Hepatocyte (in vitro differentiated cells): ENCODE data around the gene ARHGAP15. TPM values are rescaled to one million over a fixed set of nuclear protein-coding genes. Genes with fewer than 3 reads are reported as not detected.

Source experiments
- DNase-seq: peaks from one replicate; pipeline ENCODE4 v3.0.0-alpha.2; 2016; ENCODE audit warnings: low spot score
- H2AFZ ChIP-seq: fragments of 200-600 bp; sonication (generic); 2 replicates; pipeline ENCODE4 v1.6.0; 2016; ENCODE audit warnings: antibody characterized with exemption, mild to moderate bottlenecking
- H3K27ac ChIP-seq: fragments of 200-600 bp; sonication (generic); 2 replicates; pipeline ENCODE4 v1.5.1; 2016; ENCODE audit warnings: mild to moderate bottlenecking
- H3K27me3 ChIP-seq: fragments of 200-600 bp; sonication (generic); 2 replicates; pipeline ENCODE4 v1.6.1; 2016
- H3K36me3 ChIP-seq: fragments of 200-600 bp; sonication (generic); replicated peaks from 2 replicates; pipeline ENCODE4 v1.5.1; 2016; ENCODE audit warnings: low read depth; ENCODE audit not compliant: insufficient read depth
- H3K4me1 ChIP-seq: fragments of 200-600 bp; sonication (generic); 2 replicates; pipeline ENCODE4 v1.5.1; 2016; ENCODE audit warnings: mild to moderate bottlenecking, moderate library complexity; ENCODE audit not compliant: insufficient read depth
- H3K4me2 ChIP-seq: fragments of 200-600 bp; sonication (generic); 2 replicates; pipeline ENCODE4 v1.6.0; 2016
- H3K4me3 ChIP-seq: fragments of 200-600 bp; sonication (generic); 2 replicates; pipeline ENCODE4 v1.5.1; 2016; ENCODE audit warnings: mild to moderate bottlenecking
- H3K79me2 ChIP-seq: fragments of 200-600 bp; sonication (generic); 2 replicates; pipeline ENCODE4 v1.6.0; 2017; ENCODE audit warnings: mild to moderate bottlenecking
- H3K9me2 ChIP-seq: fragments of 200-600 bp; sonication (generic); replicated peaks from 2 replicates; pipeline ENCODE4 v1.6.0; 2017; ENCODE audit warnings: mild to moderate bottlenecking; ENCODE audit not compliant: insufficient read depth
- H3K9me3 ChIP-seq: fragments of 200-600 bp; sonication (generic); 2 replicates; pipeline ENCODE4 v1.5.1; 2016; ENCODE audit warnings: low read depth, mild to moderate bottlenecking
- H4K20me1 ChIP-seq: fragments of 200-600 bp; sonication (generic); 2 replicates; pipeline ENCODE4 v1.6.0; 2016; ENCODE audit warnings: mild to moderate bottlenecking; ENCODE audit not compliant: insufficient read depth, poor library complexity, severe bottlenecking
- EZH2 ChIP-seq: fragments of 200-600 bp; sonication (generic); IDR thresholded peaks from 2 replicates; pipeline ENCODE4 v1.6.1; 2016; ENCODE audit warnings: antibody characterized with exemption, mild to moderate bottlenecking, borderline replicate concordance
- EZH2phosphoT487 ChIP-seq: fragments of 200-600 bp; sonication (generic); IDR thresholded peaks from one replicate; pipeline ENCODE4 v1.6.1; 2018; ENCODE audit warnings: antibody characterized with exemption, mild to moderate bottlenecking, low read depth, moderate library complexity; ENCODE audit not compliant: unreplicated experiment, severe bottlenecking
- WGBS: methylation state at CpG from one replicate; pipeline ENCODE4 v1.1.6; 2016; ENCODE audit warnings: low lambda C conversion rate; ENCODE audit errors: missing lambda C conversion rate; 5-methylcytosine and 5-hydroxymethylcytosine counted together
- polyA plus RNA-seq: library from polyadenylated mRNA; unstranded; fragments of >200 nt; fragmentation: Nextera tagmentation; extraction: Ambion mirVana; gene quantifications from 2 replicates; pipeline ENCODE4 v1.2.1, GENCODE V29; 2016
- total RNA-seq: library from RNA; depleted of rRNA; stranded (reverse); fragments of >200 nt; gene quantifications from 2 replicates; pipeline ENCODE4 v1.2.3, GENCODE V29; 2014
- TF ChIP-seq, protein P1 (sequence below): fragments of 200-600 bp; sonication (generic); IDR thresholded peaks from 2 replicates; pipeline ENCODE4 v1.5.1; 2016; ENCODE audit warnings: antibody characterized with exemption, mild to moderate bottlenecking; ENCODE audit not compliant: poor library complexity

ARHGAP15 gene
- total and polyA plus RNA-seq, 2 experiments from 2014 or later: 0.17 TPM; not detected in 1

DNA sequence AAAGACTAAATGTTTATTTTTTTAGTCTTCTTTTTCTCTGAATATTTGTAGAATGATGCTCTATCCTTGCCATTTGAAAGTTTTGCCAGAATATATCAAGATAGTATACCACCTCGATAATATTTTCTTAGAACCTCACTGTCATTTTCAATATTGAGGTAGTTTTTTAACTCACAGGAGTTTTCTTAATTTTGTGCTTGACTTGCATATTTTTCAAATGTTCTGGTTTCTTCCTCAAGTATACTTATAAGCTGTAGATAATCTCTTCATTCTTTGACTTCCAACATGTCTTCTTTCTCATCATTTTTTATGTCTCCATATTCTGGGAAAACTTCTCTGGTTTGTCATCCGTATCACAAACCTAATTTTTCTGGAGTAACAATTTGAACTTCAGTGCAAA is 559.6 kb downstream of the ARHGAP15 start:
- no peak overlapping the region for H2AFZ ChIP-seq
- H3K4me1 ChIP-seq: peaks cover 13% of the 10 kb centered on the region
- TF ChIP-seq, protein P1, sequence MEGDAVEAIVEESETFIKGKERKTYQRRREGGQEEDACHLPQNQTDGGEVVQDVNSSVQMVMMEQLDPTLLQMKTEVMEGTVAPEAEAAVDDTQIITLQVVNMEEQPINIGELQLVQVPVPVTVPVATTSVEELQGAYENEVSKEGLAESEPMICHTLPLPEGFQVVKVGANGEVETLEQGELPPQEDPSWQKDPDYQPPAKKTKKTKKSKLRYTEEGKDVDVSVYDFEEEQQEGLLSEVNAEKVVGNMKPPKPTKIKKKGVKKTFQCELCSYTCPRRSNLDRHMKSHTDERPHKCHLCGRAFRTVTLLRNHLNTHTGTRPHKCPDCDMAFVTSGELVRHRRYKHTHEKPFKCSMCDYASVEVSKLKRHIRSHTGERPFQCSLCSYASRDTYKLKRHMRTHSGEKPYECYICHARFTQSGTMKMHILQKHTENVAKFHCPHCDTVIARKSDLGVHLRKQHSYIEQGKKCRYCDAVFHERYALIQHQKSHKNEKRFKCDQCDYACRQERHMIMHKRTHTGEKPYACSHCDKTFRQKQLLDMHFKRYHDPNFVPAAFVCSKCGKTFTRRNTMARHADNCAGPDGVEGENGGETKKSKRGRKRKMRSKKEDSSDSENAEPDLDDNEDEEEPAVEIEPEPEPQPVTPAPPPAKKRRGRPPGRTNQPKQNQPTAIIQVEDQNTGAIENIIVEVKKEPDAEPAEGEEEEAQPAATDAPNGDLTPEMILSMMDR: no peak
- H4K20me1 ChIP-seq: no peaks in the 10 kb centered on the region
- no peak overlapping the region for H3K4me2 ChIP-seq
- no peaks in the 10 kb centered on the region for H3K9me3 ChIP-seq
- H3K27me3 ChIP-seq: no peaks in the 10 kb centered on the region
- no peaks in the 10 kb centered on the region for H3K79me2 ChIP-seq
- no peak for DNase-seq
- no peak overlapping the region for H3K4me3 ChIP-seq
- no peaks in the 10 kb centered on the region for H3K9me2 ChIP-seq
- WGBS: 96% methylated on average over 2 of the region's 2 CpGs
- H3K36me3 ChIP-seq: no peaks in the 10 kb centered on the region
- H3K27ac ChIP-seq: no peak overlapping the region

DNA sequence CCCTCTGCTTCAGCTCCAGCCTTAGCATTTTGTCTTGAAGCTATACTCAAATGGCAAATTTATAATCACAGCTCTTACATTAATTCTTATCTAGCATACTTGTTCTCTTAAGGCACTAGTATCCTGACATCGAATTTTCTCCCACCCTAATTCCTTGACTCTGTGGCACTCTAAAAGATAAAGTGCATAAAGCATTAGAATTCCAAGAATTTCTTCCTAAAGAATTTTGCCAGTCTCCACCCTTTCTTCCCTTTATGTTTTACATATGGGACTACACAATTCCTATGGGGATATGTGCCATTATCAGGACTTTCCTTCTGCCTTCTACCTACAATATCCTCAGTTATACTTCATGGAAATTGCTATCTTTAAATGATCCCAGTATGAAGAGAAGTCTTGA is 560.3 kb downstream of the ARHGAP15 start:
- WGBS: 40% methylated on average over 1 of the region's 1 CpG

DNA sequence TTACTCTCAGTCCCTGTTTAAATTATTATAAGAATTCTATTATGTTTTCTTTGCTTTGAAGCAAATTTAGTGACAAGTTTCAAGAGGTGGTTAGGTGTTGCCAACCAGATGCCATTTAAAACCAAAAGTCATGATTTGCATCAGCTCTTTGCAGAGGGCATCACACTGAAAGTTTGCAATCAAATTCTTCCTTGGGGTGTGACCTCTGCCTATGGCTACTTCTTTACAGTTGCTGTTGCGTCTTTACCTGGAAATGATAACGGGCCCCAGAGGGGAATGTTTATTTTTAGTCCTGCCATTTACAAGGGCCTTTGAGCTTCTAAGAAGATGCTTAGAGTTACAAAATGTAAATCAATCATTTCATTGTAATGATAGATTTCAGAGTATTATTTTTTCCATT is 561.0 kb downstream of the ARHGAP15 start:
- Histone ChIP-seq H3K4me1 (peaks cover 10% of the 10 kb centered on the region), H3K4me2 (no peak overlapping the region), H3K27me3 (no peaks in the 10 kb centered on the region), H3K27ac (no peak overlapping the region), H2AFZ (no peak overlapping the region), H3K9me3 (no peaks in the 10 kb centered on the region), H3K9me2 (no peaks in the 10 kb centered on the region), H3K79me2 (no peaks in the 10 kb centered on the region), H3K4me3 (no peak overlapping the region), H3K36me3 (no peaks in the 10 kb centered on the region), H4K20me1 (no peaks in the 10 kb centered on the region)
- 53% methylated on average over 2 of the region's 2 CpGs for WGBS
- TF ChIP-seq, protein P1: no peak
- TF ChIP-seq EZH2phosphoT487 (no peak), EZH2 (no peak)
- no peak for DNase-seq

More for the DNA sequence above, 560.3 kb downstream of the ARHGAP15 start:
- no peak overlapping the region for H3K4me2 ChIP-seq
- no peaks in the 10 kb centered on the region for H3K79me2 ChIP-seq
- H3K4me3 ChIP-seq: no peak overlapping the region
- peaks cover 14% of the 10 kb centered on the region for H3K4me1 ChIP-seq
- no peak overlapping the region for H3K27ac ChIP-seq
- no peaks in the 10 kb centered on the region for H3K9me3 ChIP-seq
- H2AFZ ChIP-seq: no peak overlapping the region
- no peaks in the 10 kb centered on the region for H3K36me3 ChIP-seq
- no peaks in the 10 kb centered on the region for H4K20me1 ChIP-seq
- TF ChIP-seq, protein P1: no peak
- TF ChIP-seq EZH2phosphoT487 (no peak), EZH2 (no peak)
- H3K9me2 ChIP-seq: no peaks in the 10 kb centered on the region
- no peaks in the 10 kb centered on the region for H3K27me3 ChIP-seq
- DNase-seq: no peak

DNA sequence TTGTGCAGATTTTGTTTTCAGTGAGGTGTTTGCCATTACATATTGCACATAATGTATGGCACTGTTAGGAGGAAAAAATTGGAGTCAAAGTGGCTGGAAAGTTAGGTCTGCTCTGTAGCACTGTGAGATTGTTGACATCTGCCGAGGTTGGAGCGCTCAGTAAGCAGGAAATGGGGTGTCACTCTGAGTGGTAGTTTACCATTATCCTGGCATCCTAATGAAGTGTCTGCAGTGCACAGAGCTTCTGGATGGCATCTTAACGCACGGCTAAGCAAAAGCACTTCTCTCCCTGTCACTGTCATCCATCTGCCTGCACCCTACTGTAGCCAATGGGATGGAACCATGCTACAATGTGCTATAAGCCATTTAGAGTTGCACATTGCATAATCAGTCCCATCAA is 561.9 kb downstream of the ARHGAP15 start:
- TF ChIP-seq, protein P1: no peak
- TF ChIP-seq EZH2phosphoT487: no peak
- no peak for TF ChIP-seq EZH2
- H3K27ac ChIP-seq: no peak overlapping the region

More for the DNA sequence above, 561.9 kb downstream of the ARHGAP15 start:
- H3K79me2 ChIP-seq: no peaks in the 10 kb centered on the region
- no peak overlapping the region for H3K4me2 ChIP-seq
- no peak overlapping the region for H2AFZ ChIP-seq
- H3K36me3 ChIP-seq: no peaks in the 10 kb centered on the region
- H3K9me3 ChIP-seq: no peaks in the 10 kb centered on the region
- WGBS: 73% methylated on average over 4 of the region's 4 CpGs
- DNase-seq: no peak
- no peaks in the 10 kb centered on the region for H3K9me2 ChIP-seq
- no peaks in the 10 kb centered on the region for H4K20me1 ChIP-seq
- H3K4me3 ChIP-seq: no peak overlapping the region
- H3K4me1 ChIP-seq: peaks cover 10% of the 10 kb centered on the region
- H3K27me3 ChIP-seq: no peaks in the 10 kb centered on the region
